Fibroblast of pulmonary artery (primary cell): Measurements from ENCODE around the gene APBB1.

Source experiments
- DNase-seq: peaks from one replicate; pipeline ENCODE4 v3.0.0-alpha.2; 2010; ENCODE audit warnings: low read depth
- H3K4me3 ChIP-seq: replicated peaks from 2 replicates; pipeline ENCODE4 v1.5.1; 2011; ENCODE audit warnings: low read depth, mild to moderate bottlenecking, control low read depth, low read length, moderate library complexity
- TF ChIP-seq, protein P1 (sequence below): IDR thresholded peaks from 2 replicates; pipeline ENCODE4 v1.5.1; 2011; ENCODE audit warnings: mild to moderate bottlenecking, control low read depth, low read length, inconsistent platforms; ENCODE audit errors: missing control alignments

Gene APBB1

DNA sequence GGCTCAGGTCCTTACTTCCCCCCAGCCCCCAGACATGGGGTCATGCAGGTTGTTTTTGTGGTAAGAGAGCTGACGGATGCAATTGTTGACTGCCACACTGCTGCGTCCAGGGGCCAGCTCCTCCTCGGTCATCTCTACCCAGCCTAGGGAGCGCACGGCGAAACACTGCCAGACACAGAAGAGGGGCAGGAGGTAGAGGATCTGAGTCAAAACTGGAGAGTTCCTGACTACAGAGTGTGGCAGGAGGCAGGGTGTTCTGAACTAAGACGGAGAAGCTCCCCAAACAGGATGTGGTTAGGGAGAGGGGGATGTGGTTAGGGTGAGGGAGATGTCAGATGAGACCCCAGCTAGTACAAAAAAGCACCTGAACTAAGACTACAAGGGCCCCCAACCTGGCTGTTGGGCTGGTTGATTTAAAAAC, 16.3 kb downstream of the APBB1 start:
- TF ChIP-seq, protein P1, sequence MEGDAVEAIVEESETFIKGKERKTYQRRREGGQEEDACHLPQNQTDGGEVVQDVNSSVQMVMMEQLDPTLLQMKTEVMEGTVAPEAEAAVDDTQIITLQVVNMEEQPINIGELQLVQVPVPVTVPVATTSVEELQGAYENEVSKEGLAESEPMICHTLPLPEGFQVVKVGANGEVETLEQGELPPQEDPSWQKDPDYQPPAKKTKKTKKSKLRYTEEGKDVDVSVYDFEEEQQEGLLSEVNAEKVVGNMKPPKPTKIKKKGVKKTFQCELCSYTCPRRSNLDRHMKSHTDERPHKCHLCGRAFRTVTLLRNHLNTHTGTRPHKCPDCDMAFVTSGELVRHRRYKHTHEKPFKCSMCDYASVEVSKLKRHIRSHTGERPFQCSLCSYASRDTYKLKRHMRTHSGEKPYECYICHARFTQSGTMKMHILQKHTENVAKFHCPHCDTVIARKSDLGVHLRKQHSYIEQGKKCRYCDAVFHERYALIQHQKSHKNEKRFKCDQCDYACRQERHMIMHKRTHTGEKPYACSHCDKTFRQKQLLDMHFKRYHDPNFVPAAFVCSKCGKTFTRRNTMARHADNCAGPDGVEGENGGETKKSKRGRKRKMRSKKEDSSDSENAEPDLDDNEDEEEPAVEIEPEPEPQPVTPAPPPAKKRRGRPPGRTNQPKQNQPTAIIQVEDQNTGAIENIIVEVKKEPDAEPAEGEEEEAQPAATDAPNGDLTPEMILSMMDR, result no peak
- DNase-seq, result no peak
- no peak overlapping the region for H3K4me3 ChIP-seq

DNA sequence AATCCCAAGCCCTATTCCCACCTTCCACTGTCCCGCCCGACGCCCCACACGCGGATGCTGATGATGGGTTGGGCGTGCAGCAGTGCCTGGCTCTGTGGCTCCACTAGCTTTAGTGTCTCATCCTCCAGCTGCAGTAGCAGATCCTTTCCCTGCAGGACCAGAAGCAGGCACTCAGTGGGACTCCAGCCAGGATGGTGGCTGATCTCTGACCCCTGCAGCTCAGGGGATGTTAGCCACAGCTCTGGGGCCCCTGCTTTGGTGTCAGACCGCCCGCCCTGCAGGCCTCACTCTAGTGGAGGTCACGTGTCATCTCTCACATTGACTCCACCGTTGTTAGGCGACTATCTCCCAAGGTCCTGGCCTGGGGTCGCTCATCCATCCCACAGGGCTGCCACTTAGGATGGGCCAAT, 16.8 kb downstream of the APBB1 start:
- DNase-seq, result no peak

DNA sequence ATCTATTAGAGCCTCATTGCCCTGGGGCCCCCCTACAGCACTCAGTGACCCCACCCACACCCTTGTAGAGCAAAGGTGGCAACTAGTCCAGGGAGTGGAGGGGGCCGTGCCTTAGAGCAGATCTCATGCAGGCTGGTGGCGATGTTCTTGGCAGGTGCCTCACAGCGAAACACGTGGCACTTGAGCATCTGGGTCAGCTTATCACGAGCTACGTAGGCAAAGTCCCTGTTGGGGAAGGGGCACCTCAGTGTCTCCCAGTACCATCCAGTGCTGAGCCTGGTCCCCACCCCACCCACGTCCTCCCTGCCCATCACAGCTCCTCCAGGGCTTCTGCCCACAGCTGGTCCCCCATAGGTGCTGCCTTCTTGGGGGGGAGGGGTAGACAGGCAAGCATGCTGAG, 17.4 kb downstream of the APBB1 start:
- H3K4me3 ChIP-seq, result no peak overlapping the region
- no peak for DNase-seq
- TF ChIP-seq, protein P1, result no peak

More for the DNA sequence above, 16.8 kb downstream of the APBB1 start:
- no peak overlapping the region for H3K4me3 ChIP-seq
- TF ChIP-seq, protein P1, result no peak

DNA sequence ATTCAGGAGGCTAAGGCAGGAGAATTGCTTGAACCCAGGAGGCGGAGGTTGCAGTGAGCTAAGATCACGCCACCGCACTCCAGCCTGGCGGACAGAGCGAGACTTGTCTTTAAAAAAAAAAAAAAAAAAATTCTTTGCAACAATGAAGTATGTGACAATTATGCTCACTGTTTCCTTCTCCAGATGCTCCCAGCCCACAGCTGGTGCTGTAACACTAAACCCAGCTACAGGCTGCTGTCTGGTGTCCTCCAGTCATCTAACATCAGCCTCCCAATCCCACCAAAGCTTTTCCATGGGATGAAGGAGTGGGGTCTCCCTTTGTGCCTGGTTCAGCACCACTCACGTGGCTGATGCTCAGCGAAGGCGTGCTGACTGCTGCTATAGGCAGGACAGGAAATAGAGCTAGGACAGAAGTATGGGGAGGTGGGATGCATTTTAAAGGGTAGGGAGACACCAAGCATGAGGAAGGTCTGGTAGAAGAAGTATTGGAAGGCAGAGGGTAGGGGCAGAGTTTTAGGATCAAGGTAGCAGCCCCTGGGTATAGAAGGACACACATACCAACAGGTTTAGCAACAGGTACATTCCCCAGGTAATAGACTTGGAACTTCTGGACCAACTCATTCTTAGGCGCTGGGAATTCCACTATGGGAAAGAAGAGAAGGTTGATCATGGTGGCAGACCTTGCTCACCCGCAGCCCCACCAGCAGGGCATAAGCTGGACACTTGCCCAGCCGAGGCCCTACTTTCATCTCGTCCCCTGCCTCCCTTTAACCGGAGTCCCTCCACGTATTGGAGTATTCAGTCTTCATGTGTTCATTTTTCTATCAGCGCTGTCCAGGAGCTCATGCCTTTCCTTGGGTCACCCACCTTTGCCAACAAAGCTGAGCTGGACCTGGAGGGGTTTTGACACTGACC, 18.2 kb downstream of the APBB1 start:
- no peak overlapping the region for H3K4me3 ChIP-seq
- DNase-seq, result no peak
- TF ChIP-seq, protein P1, result no peak

DNA sequence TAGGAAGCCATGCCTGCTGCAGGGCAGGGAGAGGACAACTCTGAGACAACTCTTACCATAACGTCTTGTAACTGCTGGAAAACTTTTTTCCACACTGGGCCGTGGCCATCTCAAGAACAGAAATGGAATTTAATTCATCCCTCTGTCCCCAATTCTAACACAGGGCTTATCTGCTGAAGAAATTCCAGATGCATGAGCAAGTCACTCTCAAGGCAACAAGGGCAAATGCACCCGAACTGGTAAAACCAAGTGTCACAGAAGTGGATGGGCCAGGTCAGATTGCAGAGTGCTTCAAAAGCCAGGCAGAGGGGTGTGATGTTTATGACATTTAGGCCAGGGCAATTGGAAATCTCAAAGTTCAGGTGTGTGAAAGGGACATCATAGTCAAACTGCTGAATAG, 21.3 kb downstream of the APBB1 start:
- peak; percentile 50 for DNase-seq
- TF ChIP-seq, protein P1, result no peak
- no peak overlapping the region for H3K4me3 ChIP-seq

DNA sequence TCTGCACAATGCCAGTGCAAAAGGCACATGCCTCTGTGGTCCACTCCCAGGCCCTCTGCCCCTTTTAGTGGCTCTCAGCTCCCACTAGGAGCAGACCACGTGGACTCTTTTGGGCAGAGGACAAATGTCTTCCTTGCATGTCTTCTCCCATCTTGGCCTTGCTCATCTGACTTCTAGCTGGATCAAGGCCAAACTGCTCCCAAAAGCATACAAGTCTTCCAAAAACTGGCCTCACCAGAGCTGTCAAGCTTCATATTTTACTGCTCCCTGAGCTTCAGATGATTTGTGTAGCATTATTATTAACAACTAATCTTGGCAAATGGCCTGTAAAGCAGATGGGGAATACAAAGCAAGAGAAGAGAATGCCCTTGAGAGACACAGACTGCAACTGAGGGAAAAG, 21.7 kb downstream of the APBB1 start:
- no peak overlapping the region for H3K4me3 ChIP-seq
- TF ChIP-seq, protein P1, result no peak
- DNase-seq, result no peak

DNA sequence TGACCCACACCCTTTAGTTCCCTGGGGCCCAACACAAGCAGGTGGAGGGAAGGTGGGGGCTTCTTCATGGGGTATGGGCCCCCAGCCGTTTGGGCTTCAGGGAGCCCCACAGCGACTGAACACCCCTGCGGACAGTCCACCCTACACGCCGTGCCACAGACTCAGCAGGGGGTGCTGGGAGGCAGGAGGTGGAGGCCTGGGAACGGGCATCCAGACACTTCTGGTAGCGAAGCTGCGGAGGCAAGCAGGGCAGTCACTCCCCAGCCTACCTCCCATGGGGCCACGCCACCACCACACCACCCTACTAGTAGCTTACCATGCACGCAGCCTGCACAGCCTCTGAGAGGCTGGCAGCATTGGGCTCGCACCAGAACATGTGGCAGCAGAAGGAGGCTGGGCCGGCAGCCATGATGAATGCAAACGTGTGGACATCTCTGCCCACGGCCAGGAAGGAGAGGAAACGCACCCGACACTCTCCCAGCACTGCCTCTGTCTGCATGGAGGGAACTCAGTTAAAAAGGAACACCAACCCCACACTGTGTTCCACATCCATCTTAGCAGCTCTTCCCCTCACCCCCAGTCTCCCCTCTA, 23.3 kb downstream of the APBB1 start:
- no peak for DNase-seq
- H3K4me3 ChIP-seq, result no peak overlapping the region
- TF ChIP-seq, protein P1, result no peak
